ENCODE results near the gene LMO7.

The LMO7 gene

GRCh38 chr13:75635828-75636435, at the start of gene LMO7:
LMO7 (plus strand) TSS chr13:75636330; CDS start chr13:75636658, 328 bp downstream.
- DNase-seq (ENCODE audit: low read depth, low spot score) = no peak

- DNase-seq (ENCODE audit: low read depth, low spot score) = no peak
These were observed 48.5 kb upstream of the LMO7 start for GRCh38 chr13:75587679-75588078.

GRCh38 chr13:75596657-75597182, 39.4 kb upstream of the LMO7 start:
- no peak for DNase-seq (ENCODE audit: low read depth, low spot score)

GRCh38 chr13:75600371-75600770, 35.8 kb upstream of the LMO7 start:
- no peak for DNase-seq (ENCODE audit: low read depth, low spot score)

- DNase-seq (ENCODE audit: low read depth, low spot score) = no peak
These were observed 33.1 kb upstream of the LMO7 start for GRCh38 chr13:75603038-75603437.

GRCh38 chr13:75607447-75607846, 28.7 kb upstream of the LMO7 start:
- DNase-seq (ENCODE audit: low read depth, low spot score) = no peak

GRCh38 chr13:75610466-75610865, 25.7 kb upstream of the LMO7 start:
- DNase-seq (ENCODE audit: low read depth, low spot score) = no peak

GRCh38 chr13:75612354-75612753, 23.8 kb upstream of the LMO7 start:
- no peak for DNase-seq (ENCODE audit: low read depth, low spot score)

- DNase-seq (ENCODE audit: low read depth, low spot score) = no peak
These were observed 18.9 kb upstream of the LMO7 start for GRCh38 chr13:75617230-75617629.

- DNase-seq (ENCODE audit: low read depth, low spot score) = no peak
These were observed 17.8 kb upstream of the LMO7 start for GRCh38 chr13:75618308-75618707.

GRCh38 chr13:75620020-75620419, 16.1 kb upstream of the LMO7 start:
- no peak for DNase-seq (ENCODE audit: low read depth, low spot score)

- no peak for DNase-seq (ENCODE audit: low read depth, low spot score)
These were observed 15.0 kb upstream of the LMO7 start for GRCh38 chr13:75621147-75621546.

- DNase-seq (ENCODE audit: low read depth, low spot score) = no peak
These were observed 7.3 kb upstream of the LMO7 start for GRCh38 chr13:75628801-75629200.

GRCh38 chr13:75633285-75633684, 2.8 kb upstream of the LMO7 start:
- no peak for DNase-seq (ENCODE audit: low read depth, low spot score)

GRCh38 chr13:75635101-75635827, 866 bp upstream of the LMO7 start:
- DNase-seq (ENCODE audit: low read depth, low spot score) = no peak

- DNase-seq (ENCODE audit: low read depth, low spot score) = no peak
These were observed 478 bp downstream of the LMO7 start for GRCh38 chr13:75636436-75637180.

- no peak for DNase-seq (ENCODE audit: low read depth, low spot score)
These were observed 1.1 kb downstream of the LMO7 start for GRCh38 chr13:75637181-75637750.

- DNase-seq (ENCODE audit: low read depth, low spot score) = no peak
These were observed 3.3 kb downstream of the LMO7 start for GRCh38 chr13:75639454-75639853.

GRCh38 chr13:75641026-75641425, 4.9 kb downstream of the LMO7 start:
- no peak for DNase-seq (ENCODE audit: low read depth, low spot score)

GRCh38 chr13:75643182-75643581, 7.1 kb downstream of the LMO7 start:
- no peak for DNase-seq (ENCODE audit: low read depth, low spot score)

GRCh38 chr13:75643693-75644092, 7.6 kb downstream of the LMO7 start:
- no peak for DNase-seq (ENCODE audit: low read depth, low spot score)

- DNase-seq (ENCODE audit: low read depth, low spot score) = no peak
These were observed 9.0 kb downstream of the LMO7 start for GRCh38 chr13:75645141-75645540.
